Esophagus (tissue), 2 donors: ENCODE data around the gene MS4A7. TPM values are rescaled to one million over a fixed set of nuclear protein-coding genes. Genes with fewer than 3 reads are reported as not detected.

Source experiments
- H3K27ac ChIP-seq, 2 donors: one replicate each; pipeline ENCODE4 v1.5.1; 2013; ENCODE audit warnings: low read depth in 2 of 2, mild to moderate bottlenecking in 2 of 2, inconsistent platforms in 1 of 2, low read length in 1 of 2, moderate library complexity in 1 of 2
- H3K27me3 ChIP-seq, 2 donors: one replicate each; pipeline ENCODE4 v1.6.1; 2013; ENCODE audit warnings: low read length in 2 of 2, control low read depth in 1 of 2, mild to moderate bottlenecking in 1 of 2; ENCODE audit not compliant: insufficient read depth in 2 of 2, control insufficient read depth in 1 of 2
- H3K36me3 ChIP-seq, 2 donors: one replicate each; pipeline ENCODE4 v1.6.1; 2013; ENCODE audit warnings: low read length in 1 of 2; ENCODE audit not compliant: control insufficient read depth in 2 of 2, insufficient read depth in 2 of 2
- H3K4me1 ChIP-seq, 2 donors: one replicate each; pipeline ENCODE4 v1.6.1; 2013; ENCODE audit warnings: low read length in 1 of 2; ENCODE audit not compliant: control insufficient read depth in 2 of 2, insufficient read depth in 2 of 2
- H3K4me3 ChIP-seq, 2 donors: one replicate each; pipeline ENCODE4 v1.5.1; 2013; ENCODE audit warnings: low read length in 2 of 2, mild to moderate bottlenecking in 2 of 2, low read depth in 1 of 2, moderate library complexity in 1 of 2
- H3K9me3 ChIP-seq, 2 donors: one replicate each; pipeline ENCODE4 v1.6.1; 2013; ENCODE audit warnings: mild to moderate bottlenecking in 2 of 2, low read depth in 1 of 2, low read length in 1 of 2, moderate library complexity in 1 of 2; ENCODE audit not compliant: control insufficient read depth in 2 of 2, insufficient read depth in 1 of 2
- WGBS, 2 donors: extraction: QIAGEN DNeasy Blood & Tissue Kit; methylation state at CpG; one replicate each; pipeline ENCODE4 v1.1.7; 2013; 5-methylcytosine and 5-hydroxymethylcytosine counted together
- polyA plus RNA-seq, 2 donors: library from polyadenylated mRNA; stranded (reverse); fragments of 200-250 nt; gene quantifications; one replicate each; pipeline ENCODE4 v1.2.3, GENCODE V29; 2013
- donor health status: healthy with polysubstance abuse.
- donor health status: Bipolar disorder and iron deficiency.

The MS4A7 gene
- polyA plus RNA-seq, 2 donors, result 1.1 to 1.3 TPM

DNA sequence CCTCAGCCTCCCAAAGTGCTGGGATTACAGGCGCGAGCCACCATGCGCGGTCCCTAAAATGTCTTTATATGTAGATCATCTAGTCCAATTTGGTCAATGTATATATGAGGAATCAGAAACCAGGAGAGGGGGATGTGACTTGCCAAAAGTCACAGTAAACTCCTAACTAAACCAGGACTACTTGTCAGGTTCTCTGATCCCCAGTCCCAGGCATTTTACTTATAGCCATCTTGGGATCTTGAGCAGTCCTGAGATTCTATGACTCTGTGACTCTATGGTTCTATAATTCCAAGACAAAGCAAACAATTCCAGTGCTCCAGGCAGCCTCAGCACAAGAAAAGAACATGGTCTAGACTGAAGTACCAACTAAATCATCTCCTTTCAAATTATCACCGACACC lies 50.9 kb downstream of the MS4A7 start, which contains the start of gene MS4A5:
Gene MS4A5 (plus strand): TSS at position 301 of the 400 bp plus-strand sequence. CDS start 103 bp downstream, outside the sequence.
- 97 to 99% methylated on average over 5 of the region's 5 CpGs for WGBS, 2 donors
- Histone ChIP-seq H3K4me1 (no peaks in the 10 kb centered on the region), H3K36me3 (no peaks in the 10 kb centered on the region), H3K27me3 (no peaks in the 10 kb centered on the region), H3K9me3 (no peaks in the 10 kb centered on the region), H3K4me3 (no peak within 1 kb of the TSS), H3K27ac (no peak within 1 kb of the TSS)

DNA sequence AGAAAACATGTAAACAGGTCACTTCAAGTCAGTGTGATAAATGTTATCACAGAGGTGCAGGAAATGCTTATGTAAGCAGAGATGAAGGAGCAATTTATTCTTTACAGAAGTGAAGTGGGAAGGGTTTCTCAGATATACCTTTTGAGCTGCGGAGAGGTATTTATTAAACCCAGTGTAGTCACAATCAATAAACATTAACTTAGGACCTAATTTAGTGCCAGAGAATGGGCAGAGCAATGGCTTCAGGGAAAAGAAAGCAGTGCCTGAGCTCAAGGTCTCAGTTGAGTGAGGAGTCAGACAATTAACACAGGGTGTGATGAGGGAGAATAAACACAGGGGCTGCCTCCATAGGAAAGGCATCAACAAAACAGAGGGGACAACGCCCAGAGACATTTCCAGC lies 52.9 kb downstream of the MS4A7 start:
- 60 to 61% methylated on average over 2 of the region's 2 CpGs for WGBS, 2 donors

DNA sequence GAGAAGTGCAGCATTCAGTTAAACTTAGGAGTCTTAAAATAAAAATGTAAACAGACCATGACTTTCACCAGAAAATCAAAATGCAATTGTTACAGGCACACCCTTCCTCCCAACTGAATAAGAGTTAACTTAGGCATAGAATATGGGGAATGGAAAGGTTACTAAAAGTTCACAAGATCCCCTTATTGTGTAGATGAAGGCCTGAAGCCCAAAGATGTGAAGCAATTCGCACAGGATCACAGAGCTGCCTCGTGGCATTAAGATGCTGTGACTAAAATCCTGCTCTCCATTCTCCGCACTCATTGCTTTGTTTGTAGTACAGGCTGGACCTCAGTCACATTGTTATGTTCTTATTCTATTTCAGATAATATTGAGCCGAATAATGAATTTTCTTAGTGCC lies 55.1 kb downstream of the MS4A7 start:
- Histone ChIP-seq H3K4me1 (no peaks in the 10 kb centered on the region), H3K27me3 (no peaks in the 10 kb centered on the region), H3K36me3 (no peaks in the 10 kb centered on the region), H3K4me3 (no peak overlapping the region), H3K9me3 (no peaks in the 10 kb centered on the region), H3K27ac (no peak overlapping the region)
- WGBS, 2 donors, result 56 to 63% methylated on average over 4 of the region's 4 CpGs

More for the DNA sequence above, 52.9 kb downstream of the MS4A7 start:
- no peaks in the 10 kb centered on the region for H3K27me3 ChIP-seq
- H3K4me3 ChIP-seq, result no peak overlapping the region
- H3K36me3 ChIP-seq, result no peaks in the 10 kb centered on the region
- no peaks in the 10 kb centered on the region for H3K4me1 ChIP-seq
- no peaks in the 10 kb centered on the region for H3K9me3 ChIP-seq
- H3K27ac ChIP-seq, result no peak overlapping the region

Other genes starting within 250 kb of the MS4A7 start
- 10 to 100 TPM in 1 of 2 donors, 1 to 10 TPM in 1; 7.4 to 11.4 TPM for gene MS4A6A, start 195.4 kb upstream of the MS4A7 start, polyA plus RNA-seq
- under 1 TPM; 0.37 to 0.51 TPM for gene MS4A4E, start 135.4 kb upstream of the MS4A7 start, polyA plus RNA-seq
- 1 to 10 TPM; 1.3 to 1.7 TPM for gene MS4A4A, start 97.9 kb upstream of the MS4A7 start, polyA plus RNA-seq
- gene MS4A6E, start 51.3 kb upstream of the MS4A7 start, polyA plus RNA-seq, result not detected
- gene MS4A14, start 17.9 kb downstream of the MS4A7 start, polyA plus RNA-seq, result under 1 TPM; 0.16 to 0.26 TPM
- gene MS4A5, start 51.0 kb downstream of the MS4A7 start, polyA plus RNA-seq, result not detected
- 1 to 10 TPM in 1 of 2 donors, under 1 TPM in 1; 0.36 to 1.5 TPM for gene MS4A1, start 77.3 kb downstream of the MS4A7 start, polyA plus RNA-seq
- not detected for gene MS4A12, start 114.2 kb downstream of the MS4A7 start, polyA plus RNA-seq
- not detected for gene MS4A13, start 136.9 kb downstream of the MS4A7 start, polyA plus RNA-seq